ENCODE data around the gene NPAS3. TPM values are rescaled to one million over a fixed set of nuclear protein-coding genes. Genes with fewer than 3 reads are reported as not detected.

Gene NPAS3
- total and polyA plus RNA-seq, 2 of the 13 experiments (the other 11 are each of a cell fraction or from before 2014, with no cell fraction given) = not detected

DNA sequence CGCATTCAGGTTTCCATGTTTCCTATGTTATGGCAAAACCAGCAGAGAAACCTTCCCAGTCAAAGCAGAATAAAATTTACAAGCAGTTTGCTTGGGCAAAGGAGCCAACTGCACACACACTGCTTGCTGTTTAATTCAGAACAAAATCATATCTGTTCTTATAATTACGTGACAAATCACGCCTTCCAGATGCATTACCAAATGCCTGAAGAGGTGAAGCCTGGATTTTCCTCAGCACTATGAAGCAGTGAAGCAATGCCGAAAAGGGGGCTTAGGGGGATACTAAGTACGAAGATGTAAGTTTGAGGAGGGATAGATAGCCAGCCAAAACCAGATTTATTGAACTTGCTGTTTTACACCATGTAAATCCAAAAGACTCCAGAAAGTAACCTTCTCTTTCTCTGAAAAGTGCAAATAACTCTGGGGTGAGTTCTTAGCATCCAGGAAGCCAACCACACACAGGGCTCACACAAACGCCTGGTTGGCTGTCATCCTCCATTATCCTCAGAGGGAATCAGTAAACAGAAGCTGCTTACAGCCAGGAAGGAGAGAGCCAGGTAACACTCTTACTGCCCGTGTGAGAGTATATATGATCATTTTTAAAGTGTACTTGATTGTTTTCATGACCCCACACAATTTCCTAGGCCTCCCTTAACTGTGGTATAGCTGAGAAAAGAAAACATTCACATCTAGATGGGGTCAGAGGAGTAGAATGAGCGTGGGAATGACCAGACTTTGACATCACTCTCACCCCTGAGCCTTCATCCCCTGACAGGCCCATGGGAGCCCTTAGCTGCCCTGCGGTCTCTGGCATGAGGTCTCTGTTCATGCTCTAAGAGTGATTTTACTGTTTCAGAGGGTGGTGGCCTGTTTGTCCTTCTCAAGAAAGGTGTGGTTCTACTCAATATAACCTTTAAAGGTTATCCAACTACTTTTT is 569.7 kb downstream of the NPAS3 start:
- Histone ChIP-seq H3K4me3 (replicated peaks in 1 of 3; ENCODE audit: insufficient read depth in 1 of 3, low read depth in 2 of 3, low read length in 3 of 3) (no peak overlapping the region), H3K27me3 (ENCODE audit: control insufficient read depth in 1 of 2, insufficient read depth in 2 of 2, low read length in 2 of 2) (no peaks in the 10 kb centered on the region), H3K79me2 (ENCODE audit: insufficient read depth, low read length) (no peaks in the 10 kb centered on the region), H4K20me1 (ENCODE audit: insufficient read depth, low read length) (no peaks in the 10 kb centered on the region), H3K4me1 (ENCODE audit: insufficient read depth, low read length) (no peaks in the 10 kb centered on the region), H3K9ac (ENCODE audit: insufficient read depth, low read depth, low read length) (no peak overlapping the region), H2AFZ (ENCODE audit: low read length) (no peak overlapping the region), H3K36me3 (replicated peaks in 1 of 2; ENCODE audit: control insufficient read depth in 1 of 2, insufficient read depth in 2 of 2, low read length in 2 of 2) (no peaks in the 10 kb centered on the region), H3K4me2 (ENCODE audit: low read depth, low read length) (no peak overlapping the region), H3K27ac (ENCODE audit: extremely low read length, insufficient read depth, low read length) (no peak overlapping the region), H3K9me3 (ENCODE audit: low read length) (no peaks in the 10 kb centered on the region)
- DNase-seq (ENCODE audit: low spot score) = no peak
- ATAC-seq = no peak
- CTCF ChIA-PET (ENCODE audit: low intra/inter-chr PET ratio, low total read pairs) = no interaction called here
- 9% methylated on average over 9 of the region's 9 CpGs for WGBS (ENCODE audit: low lambda C conversion rate)
- TF ChIP-seq, protein P1, sequence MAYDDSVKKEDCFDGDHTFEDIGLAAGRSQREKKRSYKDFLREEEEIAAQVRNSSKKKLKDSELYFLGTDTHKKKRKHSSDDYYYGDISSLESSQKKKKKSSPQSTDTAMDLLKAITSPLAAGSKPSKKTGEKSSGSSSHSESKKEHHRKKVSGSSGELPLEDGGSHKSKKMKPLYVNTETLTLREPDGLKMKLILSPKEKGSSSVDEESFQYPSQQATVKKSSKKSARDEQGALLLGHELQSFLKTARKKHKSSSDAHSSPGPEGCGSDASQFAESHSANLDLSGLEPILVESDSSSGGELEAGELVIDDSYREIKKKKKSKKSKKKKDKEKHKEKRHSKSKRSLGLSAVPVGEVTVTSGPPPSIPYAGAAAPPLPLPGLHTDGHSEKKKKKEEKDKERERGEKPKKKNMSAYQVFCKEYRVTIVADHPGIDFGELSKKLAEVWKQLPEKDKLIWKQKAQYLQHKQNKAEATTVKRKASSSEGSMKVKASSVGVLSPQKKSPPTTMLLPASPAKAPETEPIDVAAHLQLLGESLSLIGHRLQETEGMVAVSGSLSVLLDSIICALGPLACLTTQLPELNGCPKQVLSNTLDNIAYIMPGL (CRISPR knock-in tag; IDR thresholded peaks at IDR 0.05; ENCODE audit: borderline replicate concordance in 1 of 2, low read depth in 1 of 2) = no peak
- TF ChIP-seq ZNF589 (CRISPR knock-in tag; conservative IDR thresholded peaks at IDR 0.05) = no peak
- no peak for TF ChIP-seq ZNF678 (CRISPR knock-in tag; IDR thresholded peaks at IDR 0.05)
- no peak for TF ChIP-seq ZNF337 (CRISPR knock-in tag; IDR thresholded peaks at IDR 0.05; ENCODE audit: borderline replicate concordance, low read depth)
- TF ChIP-seq, protein P2, sequence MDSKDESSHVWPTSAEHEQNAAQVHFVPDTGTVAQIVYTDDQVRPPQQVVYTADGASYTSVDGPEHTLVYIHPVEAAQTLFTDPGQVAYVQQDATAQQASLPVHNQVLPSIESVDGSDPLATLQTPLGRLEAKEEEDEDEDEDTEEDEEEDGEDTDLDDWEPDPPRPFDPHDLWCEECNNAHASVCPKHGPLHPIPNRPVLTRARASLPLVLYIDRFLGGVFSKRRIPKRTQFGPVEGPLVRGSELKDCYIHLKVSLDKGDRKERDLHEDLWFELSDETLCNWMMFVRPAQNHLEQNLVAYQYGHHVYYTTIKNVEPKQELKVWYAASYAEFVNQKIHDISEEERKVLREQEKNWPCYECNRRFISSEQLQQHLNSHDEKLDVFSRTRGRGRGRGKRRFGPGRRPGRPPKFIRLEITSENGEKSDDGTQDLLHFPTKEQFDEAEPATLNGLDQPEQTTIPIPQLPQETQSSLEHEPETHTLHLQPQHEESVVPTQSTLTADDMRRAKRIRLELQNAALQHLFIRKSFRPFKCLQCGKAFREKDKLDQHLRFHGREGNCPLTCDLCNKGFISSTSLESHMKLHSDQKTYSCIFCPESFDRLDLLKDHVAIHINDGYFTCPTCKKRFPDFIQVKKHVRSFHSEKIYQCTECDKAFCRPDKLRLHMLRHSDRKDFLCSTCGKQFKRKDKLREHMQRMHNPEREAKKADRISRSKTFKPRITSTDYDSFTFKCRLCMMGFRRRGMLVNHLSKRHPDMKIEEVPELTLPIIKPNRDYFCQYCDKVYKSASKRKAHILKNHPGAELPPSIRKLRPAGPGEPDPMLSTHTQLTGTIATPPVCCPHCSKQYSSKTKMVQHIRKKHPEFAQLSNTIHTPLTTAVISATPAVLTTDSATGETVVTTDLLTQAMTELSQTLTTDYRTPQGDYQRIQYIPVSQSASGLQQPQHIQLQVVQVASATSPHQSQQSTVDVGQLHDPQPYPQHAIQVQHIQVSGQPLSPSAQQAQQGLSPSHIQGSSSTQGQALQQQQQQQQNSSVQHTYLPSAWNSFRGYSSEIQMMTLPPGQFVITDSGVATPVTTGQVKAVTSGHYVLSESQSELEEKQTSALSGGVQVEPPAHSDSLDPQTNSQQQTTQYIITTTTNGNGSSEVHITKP (CRISPR knock-in tag; IDR thresholded peaks at IDR 0.05; ENCODE audit: low read depth) = no peak
- no peak for TF ChIP-seq NFKB2 (CRISPR knock-in tag; IDR thresholded peaks at IDR 0.05; ENCODE audit: borderline replicate concordance)
- intact Hi-C loops (cut with micrococcal nuclease; ENCODE audit: unreplicated experiment) = no loop called here
- no peak for FAIRE-seq
- in situ Hi-C loops (cut with HindIII; ENCODE audit: extremely low pct_ligation_motif_present, low pct_unique_long_range_greater_than_20kb) = no loop called here
- POLR2A ChIA-PET = no interaction called here
- BruUV-seq (replicated peaks) = no TSS peak

Data from HepG2 (cell line).